GM12801 (cell line): ENCODE results near the gene CAVIN2.

Experiments
- CTCF ChIP-seq: IDR thresholded peaks from one replicate; pipeline ENCODE4 v1.5.1; 2011; ENCODE audit warnings: control low read depth; ENCODE audit not compliant: insufficient read length; ENCODE audit errors: extremely low read depth

Gene CAVIN2

GRCh38 chr2:191836471-191836852 lies 10.4 kb downstream of the CAVIN2 start:
- no peak for TF ChIP-seq CTCF

GRCh38 chr2:191835539-191836350 lies 11.1 kb downstream of the CAVIN2 start:
- TF ChIP-seq CTCF: no peak

- no peak for TF ChIP-seq CTCF
These were observed 11.8 kb downstream of the CAVIN2 start for GRCh38 chr2:191835100-191835499.

GRCh38 chr2:191833356-191833755 lies 13.5 kb downstream of the CAVIN2 start:
- TF ChIP-seq CTCF: no peak

- TF ChIP-seq CTCF: no peak
These were observed 14.2 kb downstream of the CAVIN2 start for GRCh38 chr2:191832668-191833067.

GRCh38 chr2:191831410-191831994 lies 15.4 kb downstream of the CAVIN2 start:
- no peak for TF ChIP-seq CTCF

- TF ChIP-seq CTCF: no peak
These were observed 22.5 kb downstream of the CAVIN2 start for GRCh38 chr2:191824398-191824797.
